Colonic mucosa (tissue), 4 donors: ENCODE measurements around the gene GPC6. TPM values are rescaled to one million over a fixed set of nuclear protein-coding genes. Genes with fewer than 3 reads are reported as not detected.

Experiments used
- DNase-seq: peaks from one replicate; pipeline ENCODE4 v3.0.0-alpha.2; 2020
- H3K27ac ChIP-seq: fragments of 200-600 bp; one replicate; pipeline ENCODE4 v1.8.0; 2021
- H3K27me3 ChIP-seq: fragments of 200-600 bp; one replicate; pipeline ENCODE4 v1.8.0; 2021
- H3K36me3 ChIP-seq: fragments of 200-600 bp; one replicate; pipeline ENCODE4 v1.8.0; 2021
- H3K4me1 ChIP-seq: fragments of 200-600 bp; one replicate; pipeline ENCODE4 v1.8.0; 2021; ENCODE audit warnings: mild to moderate bottlenecking
- H3K4me3 ChIP-seq: fragments of 200-600 bp; one replicate; pipeline ENCODE4 v1.8.0; 2021
- H3K9ac ChIP-seq, 2 donors: one replicate each; pipeline ENCODE4 v1.7.0; 2013; ENCODE audit warnings: control low read depth in 2 of 2, low read depth in 2 of 2, low read length in 2 of 2
- H3K9me3 ChIP-seq: fragments of 200-600 bp; one replicate; pipeline ENCODE4 v1.8.0; 2021
- CTCF ChIP-seq: fragments of 200-600 bp; IDR thresholded peaks from one replicate; pipeline ENCODE4 v1.8.0; 2022; ENCODE audit warnings: antibody characterized with exemption, mild to moderate bottlenecking
- intact Hi-C: fragments of 100-400 bp; cut with DNase I; formaldehyde crosslinking; loops from one replicate; pipeline ENCODE4 v1.14.1; 2022
- total RNA-seq, 2 donors: library from RNA; stranded (reverse); fragmentation: NEBNext Ultra II Directional in 1 of 2; extraction: Animal tissue kit (Norgen Biotek cat#: 25700) in 1 of 2; gene quantifications; one replicate each; pipeline ENCODE4 v1.2.1, GENCODE V29; 2021
- donor health status: healthy.
- donor health status: DM: no; HTN: no; CAD: no.
- donor health status: DM: no; HTN: no; CAD: no.

The GPC6 gene
- total RNA-seq, 2 donors from 2014 or later: 2.3 to 4.0 TPM

- no peak for DNase-seq
- no peak overlapping the region for H3K27ac ChIP-seq
- no peaks in the 10 kb centered on the region for H3K36me3 ChIP-seq
- no peak for TF ChIP-seq CTCF
- no peak overlapping the region for H3K4me3 ChIP-seq
- H3K9me3 ChIP-seq: no peaks in the 10 kb centered on the region
- no peaks in the 10 kb centered on the region for H3K4me1 ChIP-seq
- intact Hi-C loops: no loop called here
- H3K9ac ChIP-seq: no peak overlapping the region
- no peaks in the 10 kb centered on the region for H3K27me3 ChIP-seq
These were observed 834.7 kb downstream of the GPC6 start for GRCh38 chr13:94061301-94061700.

GRCh38 chr13:94063096-94063495 lies 836.5 kb downstream of the GPC6 start:
- intact Hi-C loops: no loop called here
- no peaks in the 10 kb centered on the region for H3K27me3 ChIP-seq
- DNase-seq: no peak
- H3K9ac ChIP-seq: no peak overlapping the region
- H3K27ac ChIP-seq: no peak overlapping the region
- H3K36me3 ChIP-seq: no peaks in the 10 kb centered on the region
- H3K4me1 ChIP-seq: no peaks in the 10 kb centered on the region
- H3K9me3 ChIP-seq: no peaks in the 10 kb centered on the region
- no peak overlapping the region for H3K4me3 ChIP-seq
- TF ChIP-seq CTCF: no peak

- Histone ChIP-seq H3K9me3 (no peaks in the 10 kb centered on the region), H3K36me3 (no peaks in the 10 kb centered on the region), H3K27ac (no peak overlapping the region), H3K9ac (no peak overlapping the region), H3K4me3 (no peak overlapping the region), H3K27me3 (no peaks in the 10 kb centered on the region), H3K4me1 (no peaks in the 10 kb centered on the region)
- DNase-seq: no peak
- TF ChIP-seq CTCF: no peak
- intact Hi-C loops: no loop called here
These were observed 837.2 kb downstream of the GPC6 start for GRCh38 chr13:94063848-94064247.

- no peaks in the 10 kb centered on the region for H3K4me1 ChIP-seq
- no peak overlapping the region for H3K9ac ChIP-seq
- TF ChIP-seq CTCF: no peak
- DNase-seq: no peak
- no peaks in the 10 kb centered on the region for H3K9me3 ChIP-seq
- intact Hi-C loops: no loop called here
- H3K27ac ChIP-seq: no peak overlapping the region
- H3K36me3 ChIP-seq: no peaks in the 10 kb centered on the region
- H3K27me3 ChIP-seq: no peaks in the 10 kb centered on the region
- H3K4me3 ChIP-seq: no peak overlapping the region
These were observed 839.1 kb downstream of the GPC6 start for GRCh38 chr13:94065741-94066140.

- no peaks in the 10 kb centered on the region for H3K27me3 ChIP-seq
- H3K9me3 ChIP-seq: no peaks in the 10 kb centered on the region
- no peak overlapping the region for H3K9ac ChIP-seq
- DNase-seq: no peak
- H3K27ac ChIP-seq: no peak overlapping the region
- H3K4me3 ChIP-seq: no peak overlapping the region
- H3K4me1 ChIP-seq: no peaks in the 10 kb centered on the region
- intact Hi-C loops: no loop called here
- H3K36me3 ChIP-seq: no peaks in the 10 kb centered on the region
- TF ChIP-seq CTCF: no peak
These were observed 846.6 kb downstream of the GPC6 start for GRCh38 chr13:94073007-94073744.
